Ectodermal cell (in vitro differentiated cells): ENCODE data around the gene AQP1.

Experiments used
- H3K27ac ChIP-seq: 2 replicates; pipeline ENCODE4 v1.7.0; 2013; ENCODE audit warnings: mild to moderate bottlenecking, low read depth, low read length; ENCODE audit not compliant: insufficient read depth, poor library complexity, severe bottlenecking
- H3K27me3 ChIP-seq: 2 replicates; pipeline ENCODE4 v1.7.0; 2013; ENCODE audit warnings: mild to moderate bottlenecking, low read length; ENCODE audit not compliant: insufficient read depth, control insufficient read depth, poor library complexity, severe bottlenecking
- H3K36me3 ChIP-seq: one replicate; pipeline ENCODE4 v1.7.0; 2013; ENCODE audit warnings: low read length; ENCODE audit not compliant: control insufficient read depth, insufficient read depth
- H3K4me1 ChIP-seq: one replicate; pipeline ENCODE4 v1.7.0; 2013; ENCODE audit warnings: low read length; ENCODE audit not compliant: control insufficient read depth, insufficient read depth
- H3K4me3 ChIP-seq: 2 replicates; pipeline ENCODE4 v1.7.0; 2013; ENCODE audit warnings: low read depth, low read length, control low read depth; ENCODE audit not compliant: insufficient read depth
- H3K9me3 ChIP-seq: 2 replicates; pipeline ENCODE4 v1.7.0; 2013; ENCODE audit warnings: mild to moderate bottlenecking, low read length, moderate library complexity; ENCODE audit not compliant: control insufficient read depth
- WGBS, 2 experiments: methylation state at CpG; one replicate each; pipeline ENCODE4 v1.1.7; 2013; ENCODE audit warnings: missing lambda C conversion rate in 2 of 2; 5-methylcytosine and 5-hydroxymethylcytosine counted together

AQP1 gene

GRCh38 chr7:30970594-30971094 is 59.0 kb downstream of the AQP1 start:
- WGBS, 2 experiments = 40 to 45% methylated on average over 6 of the region's 6 CpGs
- no peaks in the 10 kb centered on the region for H3K4me1 ChIP-seq
- no peaks in the 10 kb centered on the region for H3K27me3 ChIP-seq

GRCh38 chr7:30971440-30971839 is 59.8 kb downstream of the AQP1 start:
- 77 to 78% methylated on average over 3 of the region's 3 CpGs for WGBS, 2 experiments

More at GRCh38 chr7:30970594-30971094, 59.0 kb downstream of the AQP1 start:
- no peak overlapping the region for H3K4me3 ChIP-seq
- H3K9me3 ChIP-seq = no peaks in the 10 kb centered on the region
- no peaks in the 10 kb centered on the region for H3K36me3 ChIP-seq
- H3K27ac ChIP-seq = no peak overlapping the region

GRCh38 chr7:30971840-30972563 is 60.3 kb downstream of the AQP1 start:
- Histone ChIP-seq H3K36me3 (no peaks in the 10 kb centered on the region), H3K4me3 (no peak overlapping the region), H3K27ac (no peak overlapping the region), H3K9me3 (no peaks in the 10 kb centered on the region), H3K27me3 (no peaks in the 10 kb centered on the region), H3K4me1 (no peaks in the 10 kb centered on the region)
- 81 to 82% methylated on average over 15 of the region's 15 CpGs for WGBS, 2 experiments

More at GRCh38 chr7:30971440-30971839, 59.8 kb downstream of the AQP1 start:
- no peaks in the 10 kb centered on the region for H3K36me3 ChIP-seq
- H3K27me3 ChIP-seq = no peaks in the 10 kb centered on the region
- H3K4me1 ChIP-seq = no peaks in the 10 kb centered on the region
- H3K9me3 ChIP-seq = no peaks in the 10 kb centered on the region
- H3K4me3 ChIP-seq = no peak overlapping the region
- no peak overlapping the region for H3K27ac ChIP-seq

- H3K9me3 ChIP-seq = no peaks in the 10 kb centered on the region
- H3K4me1 ChIP-seq = no peaks in the 10 kb centered on the region
- H3K36me3 ChIP-seq = no peaks in the 10 kb centered on the region
- H3K27me3 ChIP-seq = no peaks in the 10 kb centered on the region
- no peak overlapping the region for H3K4me3 ChIP-seq
- 67 to 72% methylated on average over 3 of the region's 3 CpGs for WGBS, 2 experiments
- no peak overlapping the region for H3K27ac ChIP-seq
These were observed 61.6 kb downstream of the AQP1 start for GRCh38 chr7:30973292-30973691.

GRCh38 chr7:30973791-30974604 is 62.3 kb downstream of the AQP1 start:
- Histone ChIP-seq H3K9me3 (no peaks in the 10 kb centered on the region), H3K36me3 (no peaks in the 10 kb centered on the region), H3K4me3 (no peak overlapping the region), H3K4me1 (no peaks in the 10 kb centered on the region), H3K27me3 (no peaks in the 10 kb centered on the region), H3K27ac (no peak overlapping the region)
- WGBS, 2 experiments = 94% methylated on average over 18 of the region's 18 CpGs

GRCh38 chr7:30974605-30975255 is 63.1 kb downstream of the AQP1 start:
- Histone ChIP-seq H3K4me1 (no peaks in the 10 kb centered on the region), H3K9me3 (no peaks in the 10 kb centered on the region), H3K4me3 (no peak overlapping the region), H3K36me3 (no peaks in the 10 kb centered on the region), H3K27me3 (no peaks in the 10 kb centered on the region), H3K27ac (no peak overlapping the region)
- WGBS, 2 experiments = 14 to 19% methylated on average over 7 of the region's 7 CpGs
